ENCODE data around the gene PELI3.
A peak's percentile ranks its signal among the peaks of the same experiment; 100 is the strongest.

PELI3 gene

DNA sequence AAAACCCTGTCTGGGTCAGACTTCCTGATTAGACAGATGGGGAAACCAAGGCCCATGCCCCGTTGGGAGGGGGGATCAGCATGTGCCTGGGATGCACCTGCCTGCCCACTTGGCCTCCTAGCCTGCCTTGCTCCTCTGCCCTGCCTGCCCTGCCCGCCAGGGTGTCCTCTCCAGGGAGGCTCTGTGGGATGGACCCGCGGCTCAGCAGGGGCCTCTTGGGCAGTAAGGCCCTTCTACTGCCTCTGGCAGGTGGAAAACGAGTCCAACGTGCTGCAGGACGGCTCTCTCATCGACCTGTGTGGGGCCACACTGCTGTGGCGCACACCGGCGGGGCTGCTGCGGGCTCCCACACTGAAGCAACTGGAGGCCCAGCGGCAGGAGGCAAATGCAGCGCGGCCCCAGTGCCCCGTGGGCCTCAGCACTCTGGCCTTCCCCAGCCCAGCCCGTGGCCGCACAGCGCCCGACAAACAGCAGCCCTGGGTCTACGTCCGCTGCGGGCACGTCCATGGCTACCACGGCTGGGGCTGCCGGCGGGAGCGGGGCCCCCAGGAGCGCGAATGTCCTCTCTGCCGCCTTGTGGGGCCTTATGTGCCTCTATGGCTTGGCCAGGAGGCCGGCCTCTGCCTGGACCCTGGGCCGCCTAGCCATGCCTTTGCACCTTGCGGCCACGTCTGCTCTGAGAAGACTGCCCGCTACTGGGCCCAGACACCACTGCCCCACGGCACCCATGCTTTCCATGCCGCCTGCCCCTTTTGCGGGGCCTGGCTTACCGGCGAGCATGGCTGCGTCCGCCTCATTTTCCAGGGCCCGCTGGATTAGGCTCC lies 8.9 kb downstream of the PELI3 start:
- DNase-seq: no peak

DNA sequence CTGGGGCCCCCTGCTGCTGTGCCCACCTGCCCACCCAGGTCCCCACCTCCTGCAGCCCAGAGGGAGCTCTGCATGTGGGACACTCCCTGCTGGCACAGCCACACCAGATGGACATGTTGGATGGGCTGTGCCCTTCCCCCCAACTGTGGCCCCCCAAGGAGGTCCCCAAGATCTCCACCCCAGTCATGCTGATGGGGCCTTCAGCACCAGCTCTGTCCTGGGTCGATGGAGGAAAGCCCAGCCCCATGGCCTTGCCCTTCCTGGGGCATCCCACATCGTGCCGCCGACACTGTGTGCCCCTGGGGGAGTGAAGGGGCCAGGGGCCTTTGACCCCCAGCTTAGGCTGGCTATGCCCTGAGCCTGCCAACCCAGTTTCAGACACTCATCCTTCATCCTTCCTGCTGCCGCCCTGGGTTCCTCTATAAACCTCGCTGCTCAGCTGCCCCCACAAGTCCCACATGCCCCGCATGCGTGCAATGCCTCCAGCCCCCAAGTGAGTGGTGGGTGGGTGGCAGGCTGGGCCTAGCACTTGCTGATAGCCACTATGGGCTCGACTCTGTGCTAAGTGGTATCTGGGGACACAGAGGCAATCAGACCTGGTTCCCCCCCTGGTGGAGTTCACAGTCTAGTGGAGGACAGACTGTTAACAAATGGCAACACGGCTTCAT lies 9.6 kb downstream of the PELI3 start:
- DNase-seq: no peak

GRCh38 chr11:66476841-66477251 lies 10.1 kb downstream of the PELI3 start:
- DNase-seq: no peak

- no peak for DNase-seq
Observed at GRCh38 chr11:66477263-66478201, 10.8 kb downstream of the PELI3 start.

DNA sequence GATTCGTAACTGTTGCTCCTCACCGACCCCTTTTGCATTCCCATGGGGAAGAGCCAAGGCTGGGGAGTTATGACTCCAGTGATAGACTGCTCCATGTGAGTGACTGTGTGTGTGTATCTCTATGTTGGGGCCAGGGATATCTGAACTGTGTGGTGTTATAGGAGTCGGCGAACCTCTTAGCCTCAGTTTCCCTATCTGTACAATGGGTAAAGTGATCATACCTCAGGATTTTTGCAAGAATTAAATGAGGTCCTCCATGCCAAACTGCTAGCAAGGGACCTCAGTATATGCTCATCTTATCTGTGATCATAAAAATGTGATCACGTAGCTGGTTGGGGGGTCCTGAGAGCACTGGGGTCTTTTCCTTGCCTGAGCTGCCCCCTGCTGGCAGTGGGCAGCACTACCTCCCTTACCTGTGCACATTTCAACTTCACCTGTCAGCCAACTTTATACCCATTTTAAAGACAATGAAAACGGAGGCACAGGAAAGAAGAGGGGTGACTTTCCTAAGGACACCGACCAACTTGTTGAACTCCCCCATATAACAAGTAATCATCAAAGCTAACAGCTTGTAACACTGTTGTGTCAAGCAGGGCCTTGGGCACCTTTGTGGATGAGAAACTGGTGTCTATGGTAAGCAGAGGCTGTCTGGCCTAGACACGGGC lies 12.2 kb downstream of the PELI3 start:
- DNase-seq: peak; percentile 27 to 46

DNA sequence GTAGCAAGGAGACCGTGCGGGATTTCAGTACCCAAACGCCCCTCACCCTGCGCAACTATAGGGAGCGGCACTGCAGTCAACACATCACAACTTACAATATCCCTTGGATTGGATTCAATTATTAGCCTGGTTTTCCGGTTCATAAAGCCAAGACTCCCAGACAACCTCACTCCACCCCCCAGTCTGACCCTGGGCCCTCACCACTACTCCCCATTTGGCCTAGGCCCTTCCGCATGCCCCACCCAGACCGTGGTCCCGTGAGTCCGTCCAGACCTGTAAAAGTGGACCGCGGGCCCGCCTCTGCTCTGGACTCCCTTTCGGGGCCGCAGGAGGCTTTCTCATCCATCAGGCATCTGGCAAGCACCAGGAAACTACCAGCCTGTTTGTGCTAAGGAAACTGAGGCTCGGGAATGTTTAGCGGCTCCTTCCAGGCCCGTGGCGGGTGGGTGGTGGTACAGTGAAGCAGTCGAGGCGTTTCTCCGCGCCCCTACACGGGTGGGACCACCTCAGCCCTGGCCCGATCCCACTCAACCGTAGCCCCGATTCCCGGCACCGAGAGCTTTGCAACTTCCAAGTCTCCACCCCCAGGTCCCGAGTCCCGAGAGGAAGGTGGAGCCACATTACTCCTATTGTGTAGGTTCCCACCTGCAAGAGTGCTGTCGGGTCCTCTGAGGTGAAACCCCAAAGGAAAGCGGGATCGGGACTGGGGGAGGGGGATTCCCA lies 12.8 kb downstream of the PELI3 start:
- peak in 1 of 2 experiments; percentile 20 for DNase-seq

DNA sequence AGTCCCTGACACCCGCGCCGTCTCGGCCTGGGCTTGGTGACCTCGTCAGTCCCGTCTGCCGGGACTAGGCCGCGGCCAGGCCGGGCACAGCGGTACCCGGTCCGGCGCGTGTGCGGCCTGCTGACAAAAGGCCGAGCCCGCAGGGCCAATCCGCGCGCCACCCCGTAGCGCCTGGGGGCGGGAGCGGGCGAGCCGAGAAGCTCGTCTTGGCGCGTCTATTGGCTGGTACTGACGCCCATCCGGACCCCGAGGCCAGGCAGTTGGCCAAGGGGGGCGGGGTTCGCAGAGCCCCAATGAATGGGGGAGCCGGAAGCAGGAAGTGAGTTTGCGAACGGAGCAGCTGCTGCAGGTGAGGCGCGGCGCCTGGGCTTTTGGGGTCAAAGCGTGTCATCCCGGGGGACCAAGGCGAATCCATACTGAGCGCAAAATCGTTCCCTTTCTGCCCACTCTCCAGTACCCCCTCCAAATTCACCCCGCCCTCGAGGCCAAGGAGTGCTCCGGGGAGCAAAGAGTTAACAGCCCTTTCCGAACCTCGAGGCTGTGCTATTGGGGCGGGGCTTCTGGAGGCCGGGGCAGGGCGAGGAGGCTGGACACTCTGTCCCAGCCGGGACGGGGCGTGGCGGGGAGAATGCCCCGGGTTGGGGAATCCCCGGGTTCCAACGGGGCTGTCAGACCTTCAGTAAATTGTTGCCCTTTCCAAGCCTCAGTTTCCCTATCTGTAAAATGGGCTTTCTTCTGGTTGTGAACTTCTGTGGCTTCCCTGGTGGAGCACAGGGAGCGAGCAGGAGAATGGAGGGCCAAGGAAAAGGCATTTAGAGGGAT lies 13.6 kb downstream of the PELI3 start, which contains the start of gene DPP3:
TSS of gene DPP3 (plus strand) at position 318 of the 822 bp plus-strand sequence. CDS start 1,767 bp downstream, outside the sequence.
- DNase-seq: peak; percentile 96 to 98

DNA sequence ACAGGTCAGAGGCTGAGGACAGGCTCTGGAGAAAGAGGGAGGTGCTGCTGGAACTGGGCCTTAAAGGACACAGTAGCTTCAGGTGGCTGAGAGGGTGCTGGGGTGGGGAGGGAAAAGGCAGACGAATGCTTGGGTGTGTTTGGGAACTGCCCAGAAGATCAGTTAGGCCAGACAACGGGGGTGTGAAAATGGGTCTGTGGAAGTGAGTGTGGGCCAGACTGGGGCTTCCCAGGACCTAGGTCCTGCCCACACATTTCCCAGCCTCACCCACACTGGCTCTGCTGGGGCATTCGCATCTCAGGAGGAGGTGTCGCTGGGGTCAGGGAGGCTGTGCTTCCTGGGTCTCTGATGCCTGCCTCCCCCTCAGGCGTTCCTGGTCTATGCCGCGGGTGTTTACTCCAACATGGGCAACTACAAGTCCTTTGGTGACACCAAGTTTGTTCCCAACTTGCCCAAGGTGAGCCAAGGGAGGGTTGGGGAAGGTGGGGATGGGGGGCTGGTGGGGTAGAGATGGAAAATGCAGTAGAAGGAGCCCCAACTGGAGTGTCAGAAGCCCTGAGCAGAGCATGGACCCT lies 18.2 kb downstream of the PELI3 start:
- no peak for DNase-seq

DNA sequence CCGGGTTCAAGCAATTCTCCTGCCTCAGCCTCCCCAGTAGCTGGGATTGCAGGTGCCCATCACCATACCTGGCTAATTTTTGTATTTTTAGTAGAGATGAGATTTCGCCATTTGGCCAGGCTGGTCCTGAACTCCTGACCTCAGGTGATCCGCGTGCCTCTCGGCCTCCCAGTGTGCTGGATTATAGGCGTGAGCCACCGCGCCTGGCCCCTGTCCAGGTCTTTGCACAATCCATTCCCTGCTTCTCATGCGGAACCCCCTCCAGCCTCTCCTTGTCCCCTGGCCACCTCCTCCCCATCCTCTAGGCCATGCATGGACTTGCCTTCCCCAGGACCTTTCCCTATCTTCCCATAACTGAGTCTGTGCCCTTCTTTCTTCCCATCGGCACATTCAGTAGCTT lies 22.3 kb downstream of the PELI3 start:
- no peak for DNase-seq

DNA sequence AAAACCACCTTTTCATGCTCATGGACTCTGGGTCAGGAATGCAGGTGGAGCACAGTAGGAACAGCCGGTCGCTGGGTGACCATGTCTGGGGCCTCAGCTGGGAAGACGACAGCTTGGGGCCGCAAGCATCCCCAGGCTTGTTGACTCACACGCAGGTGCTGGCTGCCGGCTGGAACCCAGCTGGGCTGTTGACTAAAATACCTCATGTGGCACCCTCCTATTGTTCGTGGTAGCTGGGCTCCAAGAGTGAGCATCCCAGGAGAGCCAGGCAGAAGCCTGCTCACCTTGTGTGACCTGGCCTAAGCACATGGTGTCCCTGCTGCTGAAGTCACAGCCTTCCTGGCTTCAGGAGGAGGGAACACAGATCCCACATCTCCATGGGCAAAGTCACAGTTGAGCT lies 22.9 kb downstream of the PELI3 start:
- no peak for DNase-seq

- no peak for DNase-seq
Observed at GRCh38 chr11:66491315-66491935, 24.7 kb downstream of the PELI3 start.

DNA sequence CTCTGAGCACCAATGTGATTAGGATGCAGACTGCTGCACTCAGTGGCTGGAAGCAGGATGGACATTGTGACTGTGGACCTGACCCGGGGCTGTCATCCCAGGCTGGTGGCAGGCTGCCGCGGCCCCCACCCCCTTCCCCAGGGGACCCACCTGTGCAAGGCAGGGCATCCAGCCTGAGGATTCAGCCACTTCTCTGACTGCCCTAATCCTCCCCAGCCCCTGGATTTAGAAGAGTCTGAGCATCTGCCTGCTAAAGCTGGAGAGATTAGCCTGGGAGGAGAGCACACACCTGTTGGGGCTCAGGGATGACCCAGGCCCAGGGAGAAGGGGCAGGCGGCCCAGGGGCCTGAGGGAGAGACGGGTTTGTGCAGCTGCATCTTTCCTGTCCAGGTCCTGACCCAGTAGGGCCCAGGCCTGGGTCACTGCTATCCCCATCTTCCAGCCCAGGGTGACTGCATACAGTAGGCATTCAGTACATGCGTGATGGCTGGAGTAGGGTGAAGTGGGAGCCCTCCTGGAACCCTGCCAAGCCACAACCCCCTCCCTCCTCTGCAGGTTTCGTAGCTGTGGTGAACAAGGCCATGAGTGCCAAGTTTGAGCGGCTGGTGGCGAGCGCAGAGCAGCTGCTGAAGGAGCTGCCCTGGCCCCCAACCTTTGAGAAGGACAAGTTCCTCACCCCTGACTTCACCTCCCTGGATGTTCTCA lies 25.6 kb downstream of the PELI3 start:
- no peak for DNase-seq

GRCh38 chr11:66493130-66493529 lies 26.4 kb downstream of the PELI3 start:
- DNase-seq: no peak

- DNase-seq: no peak
Observed at GRCh38 chr11:66494458-66494857, 27.8 kb downstream of the PELI3 start.

DNA sequence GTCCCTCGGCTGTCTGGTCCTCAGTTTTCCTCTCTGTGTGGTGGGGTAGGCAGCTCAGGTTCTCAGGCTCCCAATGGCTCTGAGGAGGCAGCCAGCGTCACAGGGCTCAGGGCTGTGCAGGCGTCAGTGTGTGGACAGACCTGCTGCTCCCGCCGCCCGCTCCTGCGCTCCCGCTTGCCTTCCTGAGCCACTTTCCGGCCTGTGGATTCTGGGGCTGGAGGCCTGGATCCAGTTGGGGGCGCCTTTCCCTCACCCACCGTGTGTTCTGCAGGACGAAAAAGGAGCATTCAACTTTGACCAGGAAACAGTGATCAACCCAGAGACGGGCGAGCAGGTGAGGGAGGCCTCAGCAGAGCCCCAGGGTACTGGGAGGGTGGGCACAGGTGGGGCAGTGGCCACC lies 28.2 kb downstream of the PELI3 start:
- DNase-seq: no peak

GRCh38 chr11:66495401-66495854 lies 28.7 kb downstream of the PELI3 start:
- DNase-seq: peak in 1 of 2 experiments; percentile 31

GRCh38 chr11:66497206-66497605 lies 30.5 kb downstream of the PELI3 start:
- DNase-seq: no peak

DNA sequence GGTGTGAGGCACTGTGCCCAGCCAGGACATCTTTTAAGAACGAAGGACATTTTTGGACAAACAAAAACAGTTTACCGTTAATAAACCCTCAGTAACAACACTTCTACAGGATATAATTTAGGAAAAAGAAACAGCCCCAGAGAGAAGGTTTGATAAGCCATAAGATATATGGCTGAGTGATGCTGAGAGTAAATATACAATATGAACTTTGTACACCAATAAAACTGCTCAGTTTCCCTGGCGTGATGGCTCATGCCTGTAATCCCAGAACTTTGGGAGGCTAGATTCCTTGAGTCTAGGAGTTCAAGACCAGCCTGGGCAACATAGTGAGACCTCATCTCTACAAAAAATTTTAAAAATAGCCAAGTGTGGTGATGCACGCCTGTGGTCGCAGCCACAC lies 31.8 kb downstream of the PELI3 start:
- no peak for DNase-seq

- DNase-seq: no peak
Observed at GRCh38 chr11:66505276-66505816, 38.6 kb downstream of the PELI3 start.
